ENCODE results near the gene PECR. TPM values are rescaled to one million over a fixed set of nuclear protein-coding genes. Genes with fewer than 3 reads are reported as not detected.

Gene PECR
- total RNA-seq, 1 donor from 2014 or later: 19.0 TPM

GRCh38 chr2:216039918-216040317, 41.7 kb downstream of the PECR start:
- DNase-seq (ENCODE audit: extremely low spot score, unreplicated experiment): no peak
- TF ChIP-seq, protein P1, sequence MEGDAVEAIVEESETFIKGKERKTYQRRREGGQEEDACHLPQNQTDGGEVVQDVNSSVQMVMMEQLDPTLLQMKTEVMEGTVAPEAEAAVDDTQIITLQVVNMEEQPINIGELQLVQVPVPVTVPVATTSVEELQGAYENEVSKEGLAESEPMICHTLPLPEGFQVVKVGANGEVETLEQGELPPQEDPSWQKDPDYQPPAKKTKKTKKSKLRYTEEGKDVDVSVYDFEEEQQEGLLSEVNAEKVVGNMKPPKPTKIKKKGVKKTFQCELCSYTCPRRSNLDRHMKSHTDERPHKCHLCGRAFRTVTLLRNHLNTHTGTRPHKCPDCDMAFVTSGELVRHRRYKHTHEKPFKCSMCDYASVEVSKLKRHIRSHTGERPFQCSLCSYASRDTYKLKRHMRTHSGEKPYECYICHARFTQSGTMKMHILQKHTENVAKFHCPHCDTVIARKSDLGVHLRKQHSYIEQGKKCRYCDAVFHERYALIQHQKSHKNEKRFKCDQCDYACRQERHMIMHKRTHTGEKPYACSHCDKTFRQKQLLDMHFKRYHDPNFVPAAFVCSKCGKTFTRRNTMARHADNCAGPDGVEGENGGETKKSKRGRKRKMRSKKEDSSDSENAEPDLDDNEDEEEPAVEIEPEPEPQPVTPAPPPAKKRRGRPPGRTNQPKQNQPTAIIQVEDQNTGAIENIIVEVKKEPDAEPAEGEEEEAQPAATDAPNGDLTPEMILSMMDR (conservative IDR thresholded peaks at IDR 0.05): no peak
- Mint-ChIP-seq H3K27ac (peak overlapping the region; percentile 76), H3K27me3 (no peaks in the 10 kb centered on the region), H3K9me3 (no peaks in the 10 kb centered on the region), H3K36me3 (peaks cover 4% of the 10 kb centered on the region), H3K4me1 (ENCODE audit: unreplicated experiment) (no peaks in the 10 kb centered on the region), H3K4me3 (no peak overlapping the region)

DNA sequence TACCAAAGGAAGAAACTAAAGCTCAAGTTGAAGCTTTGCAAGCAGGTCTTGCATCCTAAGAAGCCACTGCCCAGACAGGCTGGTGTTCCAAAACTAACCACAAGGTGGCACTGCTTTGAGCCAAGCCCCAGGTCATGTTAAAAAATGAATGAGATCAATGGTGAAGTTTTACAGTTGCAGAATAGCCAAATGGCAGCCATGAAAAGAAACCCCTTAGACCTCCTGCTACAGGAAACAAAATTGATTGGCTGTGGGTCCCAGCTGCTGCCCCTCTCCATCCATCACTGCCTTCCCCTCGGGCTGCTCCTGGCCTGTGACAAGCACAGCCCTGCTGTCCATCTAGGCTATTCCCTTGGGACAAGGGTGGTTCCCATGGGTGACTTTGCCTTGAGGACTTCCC, 47.5 kb downstream of the PECR start:
- peak; percentile 79 for DNase-seq (ENCODE audit: extremely low spot score, unreplicated experiment)
- Mint-ChIP-seq H3K27ac (no peak overlapping the region), H3K9me3 (no peaks in the 10 kb centered on the region), H3K36me3 (peaks cover 7% of the 10 kb centered on the region), H3K4me3 (no peak overlapping the region), H3K4me1 (ENCODE audit: unreplicated experiment) (peaks cover 5% of the 10 kb centered on the region), H3K27me3 (no peaks in the 10 kb centered on the region)
- TF ChIP-seq, protein P1 (conservative IDR thresholded peaks at IDR 0.05): peak; percentile 93

DNA sequence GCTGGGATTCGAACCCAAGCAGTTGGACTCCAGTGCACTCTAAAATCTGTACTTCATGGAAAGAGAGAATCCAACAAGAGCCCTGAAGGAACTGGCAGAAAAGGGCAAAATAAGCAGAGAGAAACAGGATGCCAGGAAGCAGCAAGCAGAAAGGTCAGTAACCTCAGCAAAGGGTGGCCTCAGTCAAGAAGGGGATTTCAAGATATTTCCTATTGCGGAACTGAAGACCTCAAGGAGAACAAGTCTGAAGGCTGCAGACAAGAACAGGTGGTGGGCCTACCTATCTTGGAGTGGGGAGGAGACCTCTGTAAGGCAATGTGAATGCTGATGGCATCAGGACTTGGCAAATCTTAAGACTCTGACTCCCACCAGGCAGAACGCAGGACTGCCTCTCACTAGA, 48.2 kb downstream of the PECR start:
- H3K4me1 Mint-ChIP-seq (ENCODE audit: unreplicated experiment): peaks cover 5% of the 10 kb centered on the region
- no peaks in the 10 kb centered on the region for H3K27me3 Mint-ChIP-seq
- no peaks in the 10 kb centered on the region for H3K9me3 Mint-ChIP-seq
- H3K36me3 Mint-ChIP-seq: peaks cover 7% of the 10 kb centered on the region
- DNase-seq (ENCODE audit: extremely low spot score, unreplicated experiment): no peak
- TF ChIP-seq, protein P1 (conservative IDR thresholded peaks at IDR 0.05): no peak
- no peak overlapping the region for H3K27ac Mint-ChIP-seq
- H3K4me3 Mint-ChIP-seq: no peak overlapping the region

- DNase-seq (ENCODE audit: extremely low spot score, unreplicated experiment): no peak
- peaks cover 7% of the 10 kb centered on the region for H3K36me3 Mint-ChIP-seq
- TF ChIP-seq, protein P1 (conservative IDR thresholded peaks at IDR 0.05): no peak
- peaks cover 5% of the 10 kb centered on the region for H3K4me1 Mint-ChIP-seq (ENCODE audit: unreplicated experiment)
- no peaks in the 10 kb centered on the region for H3K27me3 Mint-ChIP-seq
- no peak overlapping the region for H3K4me3 Mint-ChIP-seq
- H3K9me3 Mint-ChIP-seq: no peaks in the 10 kb centered on the region
- no peak overlapping the region for H3K27ac Mint-ChIP-seq
Observed at GRCh38 chr2:216031960-216032689, 49.5 kb downstream of the PECR start.

DNA sequence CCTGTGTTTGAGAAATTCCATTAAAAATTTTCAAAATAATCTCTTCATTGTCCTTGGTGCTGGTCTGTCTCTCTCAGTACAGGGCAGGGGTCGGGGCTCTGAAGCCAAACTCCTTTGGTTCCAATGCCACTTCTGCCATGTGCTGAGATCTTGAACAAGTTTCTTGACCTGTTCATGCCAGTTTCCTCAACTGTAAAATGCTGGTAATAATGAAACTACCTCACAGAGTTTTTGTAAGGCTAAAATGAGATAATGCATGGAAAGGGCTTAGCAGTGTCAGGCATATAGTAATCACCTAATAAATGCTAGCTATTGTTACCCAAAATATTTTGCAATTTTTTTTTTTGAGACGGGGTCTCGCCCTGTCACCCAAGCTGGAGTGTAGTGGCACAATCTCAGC, 51.4 kb downstream of the PECR start:
- TF ChIP-seq, protein P1 (conservative IDR thresholded peaks at IDR 0.05): no peak
- Mint-ChIP-seq H3K4me1 (ENCODE audit: unreplicated experiment) (peaks cover 5% of the 10 kb centered on the region), H3K4me3 (no peak overlapping the region), H3K9me3 (no peaks in the 10 kb centered on the region), H3K27me3 (no peaks in the 10 kb centered on the region), H3K36me3 (peaks cover 7% of the 10 kb centered on the region), H3K27ac (no peak overlapping the region)
- DNase-seq (ENCODE audit: extremely low spot score, unreplicated experiment): no peak
